Activated CD8-positive, alpha-beta memory T cell treated with anti-CD3 and anti-CD28 coated beads, Interleukin-2, amount 10 ng/mL, durations not matched to agents 7 days and 5 days (primary cell): ENCODE results near the gene ZNF283. TPM values are rescaled to one million over a fixed set of nuclear protein-coding genes. Genes with fewer than 3 reads are reported as not detected.
"Not testable (repeated sequence)": the region's sequence is repeated elsewhere in the genome, so short reads cannot be mapped to it uniquely, and the experiment has no call there.

ENCODE experiments used
- ATAC-seq: fragments of 150-1000 bp; cut with Tn5 transposase; one replicate; pipeline ENCODE4 v1.10.0; 2021; ENCODE audit warnings: moderate library complexity
- CTCF ChIA-PET: fragments of 350-600 bp; sonication (Branson Sonifier 250); formaldehyde crosslinking; loops from one replicate; lab custom pipeline; 2021; ENCODE audit warnings: antibody characterized with exemption; lab: Charles Lee
- DNase-seq: peaks from one replicate; pipeline ENCODE4 v3.0.0-alpha.2; 2020
- H3K27ac Mint-ChIP-seq: one replicate; pipeline ENCODE4 v1.8.0; 2021; ENCODE audit warnings: mild to moderate bottlenecking, mixed read lengths
- H3K27me3 Mint-ChIP-seq: one replicate; pipeline ENCODE4 v1.8.0; 2021; ENCODE audit warnings: mixed read lengths
- H3K36me3 Mint-ChIP-seq: one replicate; pipeline ENCODE4 v1.8.0; 2021; ENCODE audit warnings: mild to moderate bottlenecking, mixed read lengths
- H3K4me1 Mint-ChIP-seq: one replicate; pipeline ENCODE4 v1.8.0; 2021; ENCODE audit warnings: mixed read lengths
- H3K4me3 Mint-ChIP-seq: one replicate; pipeline ENCODE4 v1.8.0; 2021; ENCODE audit warnings: mild to moderate bottlenecking, moderate library complexity, mixed read lengths
- H3K9me3 Mint-ChIP-seq: one replicate; pipeline ENCODE4 v1.8.0; 2022; ENCODE audit warnings: low read depth, mixed read lengths
- total RNA-seq, 2 experiments: library from RNA; stranded (reverse); gene quantifications; one replicate each; pipeline ENCODE4 v1.2.3, GENCODE V29; 2021

Gene ZNF283
- total RNA-seq, 2 experiments from 2014 or later, result 5.2 to 6.5 TPM

DNA sequence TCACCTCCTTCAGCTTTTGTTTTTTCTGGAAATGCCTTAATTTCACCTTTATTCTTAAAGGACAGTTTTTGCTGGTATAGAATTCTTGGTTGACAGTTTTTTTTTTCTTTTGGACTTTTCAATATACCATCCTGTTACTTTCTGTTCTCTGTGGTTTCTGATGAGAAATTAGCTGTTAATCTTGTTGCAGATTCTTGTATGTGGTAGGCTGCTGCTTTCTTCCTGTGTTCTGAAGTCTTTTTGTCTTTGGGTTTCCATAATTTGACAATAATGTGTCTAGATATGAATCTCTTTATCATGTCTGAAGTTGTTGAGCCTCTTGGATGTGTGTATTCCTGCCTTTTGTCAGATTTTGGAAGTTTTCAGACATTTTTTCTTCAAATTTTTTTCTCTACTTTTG, 12.0 kb downstream of the ZNF283 start:
- ATAC-seq, result no peak
- Mint-ChIP-seq H3K9me3 (peaks cover 33% of the 10 kb centered on the region), H3K4me3 (no peak overlapping the region), H3K27ac (no peak overlapping the region), H3K36me3 (peaks cover 71% of the 10 kb centered on the region), H3K27me3 (no peaks in the 10 kb centered on the region), H3K4me1 (no peaks in the 10 kb centered on the region)
- CTCF ChIA-PET, result no interaction called here
- DNase-seq, result no peak

DNA sequence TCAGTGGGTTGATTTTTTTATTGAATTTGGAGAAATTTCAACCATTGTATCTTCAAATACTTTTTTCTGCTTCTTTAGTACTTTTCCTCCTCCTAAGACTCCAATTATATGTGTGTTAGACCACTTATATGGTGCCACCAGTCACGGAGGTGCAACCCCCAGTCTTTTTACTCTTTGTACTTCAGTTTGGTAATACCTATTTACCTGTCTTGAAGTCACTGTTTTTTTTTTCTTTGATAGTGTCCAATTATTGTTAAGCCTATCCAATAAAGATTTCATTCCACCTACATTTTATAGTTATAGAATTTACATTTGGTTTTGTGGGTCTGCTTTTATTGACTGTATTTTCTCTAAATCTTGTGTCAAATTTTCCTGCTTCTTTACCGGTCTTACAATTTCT, 14.9 kb downstream of the ZNF283 start:
- Mint-ChIP-seq H3K27me3 (no peaks in the 10 kb centered on the region), H3K27ac (no peak overlapping the region), H3K9me3 (peaks cover 42% of the 10 kb centered on the region), H3K36me3 (peaks cover 67% of the 10 kb centered on the region), H3K4me3 (no peak overlapping the region), H3K4me1 (no peaks in the 10 kb centered on the region)
- ATAC-seq (no peak), DNase-seq (no peak)
- CTCF ChIA-PET, result no interaction called here

DNA sequence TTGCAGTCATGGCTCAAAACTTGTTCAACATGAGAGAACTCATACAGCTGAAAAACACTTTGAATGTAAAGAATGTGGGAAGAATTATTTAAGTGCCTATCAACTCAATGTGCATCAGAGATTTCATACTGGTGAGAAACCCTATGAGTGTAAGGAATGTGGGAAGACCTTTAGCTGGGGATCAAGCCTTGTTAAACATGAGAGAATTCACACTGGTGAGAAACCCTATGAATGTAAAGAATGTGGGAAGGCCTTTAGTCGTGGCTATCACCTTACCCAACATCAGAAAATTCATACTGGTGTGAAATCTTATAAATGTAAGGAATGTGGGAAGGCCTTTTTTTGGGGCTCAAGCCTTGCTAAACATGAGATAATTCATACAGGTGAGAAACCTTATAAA, 20.1 kb downstream of the ZNF283 start:
- Mint-ChIP-seq H3K9me3 (peaks cover 48% of the 10 kb centered on the region), H3K4me1 (no peaks in the 10 kb centered on the region), H3K36me3 (peaks cover 41% of the 10 kb centered on the region), H3K4me3 (no peak overlapping the region), H3K27ac (no peak overlapping the region), H3K27me3 (no peaks in the 10 kb centered on the region)
- DNase-seq, result no peak
- CTCF ChIA-PET, result no interaction called here
- ATAC-seq, result no peak

DNA sequence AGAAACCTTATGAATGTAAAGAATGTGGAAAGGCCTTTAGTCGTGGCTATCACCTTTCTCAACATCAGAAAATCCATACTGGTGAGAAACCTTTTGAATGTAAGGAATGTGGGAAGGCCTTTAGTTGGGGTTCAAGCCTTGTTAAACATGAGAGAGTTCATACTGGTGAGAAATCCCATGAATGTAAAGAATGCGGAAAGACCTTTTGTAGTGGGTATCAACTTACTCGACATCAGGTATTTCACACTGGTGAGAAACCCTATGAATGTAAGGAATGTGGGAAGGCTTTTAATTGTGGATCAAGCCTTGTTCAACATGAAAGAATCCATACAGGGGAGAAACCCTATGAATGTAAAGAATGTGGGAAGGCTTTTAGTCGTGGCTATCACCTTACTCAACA, 20.8 kb downstream of the ZNF283 start:
- Mint-ChIP-seq H3K9me3 (peaks cover 51% of the 10 kb centered on the region), H3K4me1 (no peaks in the 10 kb centered on the region), H3K27me3 (no peaks in the 10 kb centered on the region), H3K4me3 (no peak overlapping the region), H3K27ac (no peak overlapping the region), H3K36me3 (peaks cover 37% of the 10 kb centered on the region)
- DNase-seq (no peak), ATAC-seq (no peak)
- CTCF ChIA-PET, result no interaction called here

DNA sequence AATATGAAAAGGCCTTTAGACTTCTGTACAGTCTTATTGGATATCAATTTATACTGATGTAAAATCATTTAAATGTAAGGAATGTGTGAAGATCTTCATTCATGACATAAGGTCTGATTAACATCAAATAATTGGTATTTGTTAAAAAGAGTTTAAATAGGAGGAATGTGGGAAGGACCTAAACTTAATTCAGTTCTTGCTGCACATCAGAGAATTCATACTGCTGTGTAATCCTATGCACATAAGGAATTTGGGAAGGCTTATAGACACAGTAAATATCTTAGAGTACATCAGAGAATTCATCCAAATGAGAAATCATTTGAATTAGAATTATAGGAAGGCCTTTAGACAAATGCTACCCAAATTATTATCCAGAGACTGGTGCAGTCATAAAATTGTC, 21.7 kb downstream of the ZNF283 start:
- Mint-ChIP-seq H3K36me3 (peaks cover 35% of the 10 kb centered on the region), H3K9me3 (peaks cover 52% of the 10 kb centered on the region), H3K4me3 (no peak overlapping the region), H3K27ac (no peak overlapping the region), H3K27me3 (no peaks in the 10 kb centered on the region), H3K4me1 (no peaks in the 10 kb centered on the region)
- DNase-seq (no peak), ATAC-seq (no peak)
- CTCF ChIA-PET, result no interaction called here

DNA sequence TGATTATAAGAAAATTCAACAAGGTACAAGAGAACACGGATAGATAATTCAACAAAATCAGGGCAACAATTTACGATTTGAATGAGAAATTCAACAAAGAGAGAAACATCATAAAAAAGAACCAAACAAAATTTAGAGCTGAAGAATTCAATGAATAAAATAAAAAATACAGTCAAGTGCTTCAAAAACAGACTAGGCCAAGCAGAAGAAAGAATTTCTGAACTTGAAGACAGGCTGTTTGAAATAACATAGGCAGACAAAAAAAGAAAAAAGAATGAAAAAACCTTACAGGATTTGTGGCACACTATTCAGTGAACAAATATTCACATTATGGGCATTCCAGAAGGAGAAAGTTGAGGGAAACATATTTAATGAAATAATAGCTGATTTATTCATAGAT, 31.1 kb downstream of the ZNF283 start:
- CTCF ChIA-PET, result no interaction called here
- ATAC-seq (no peak), DNase-seq (no peak)
- Mint-ChIP-seq H3K4me3 (no peak overlapping the region), H3K27ac (no peak overlapping the region), H3K27me3 (no peaks in the 10 kb centered on the region), H3K4me1 (no peaks in the 10 kb centered on the region), H3K36me3 (peaks cover 4% of the 10 kb centered on the region), H3K9me3 (peaks cover 32% of the 10 kb centered on the region)

DNA sequence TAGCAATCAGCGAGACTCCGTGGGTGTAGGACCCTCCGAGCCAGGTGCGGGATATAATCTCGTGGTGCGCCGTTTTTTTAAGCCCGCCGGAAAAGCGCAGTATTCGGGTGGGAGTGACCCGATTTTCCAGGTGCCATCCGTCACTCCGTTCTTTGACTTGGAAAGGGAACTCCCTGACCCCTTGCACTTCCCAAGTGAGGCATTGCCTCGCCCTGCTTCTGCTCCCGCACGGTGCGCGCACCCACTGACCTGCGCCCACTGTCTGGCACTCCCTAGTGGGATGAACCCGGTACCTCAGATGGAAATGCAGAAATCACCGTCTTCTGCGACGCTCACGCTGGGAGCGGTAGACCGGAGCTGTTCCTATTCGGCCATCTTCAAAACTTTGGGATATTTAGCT, 39.8 kb downstream of the ZNF283 start:
- CTCF ChIA-PET, DNase-seq, H3K27me3 Mint-ChIP-seq, ATAC-seq, H3K36me3 Mint-ChIP-seq, H3K4me3 Mint-ChIP-seq, H3K4me1 Mint-ChIP-seq, H3K27ac Mint-ChIP-seq: not testable (repeated sequence)
- peaks cover 20% of the 10 kb centered on the region for H3K9me3 Mint-ChIP-seq

DNA sequence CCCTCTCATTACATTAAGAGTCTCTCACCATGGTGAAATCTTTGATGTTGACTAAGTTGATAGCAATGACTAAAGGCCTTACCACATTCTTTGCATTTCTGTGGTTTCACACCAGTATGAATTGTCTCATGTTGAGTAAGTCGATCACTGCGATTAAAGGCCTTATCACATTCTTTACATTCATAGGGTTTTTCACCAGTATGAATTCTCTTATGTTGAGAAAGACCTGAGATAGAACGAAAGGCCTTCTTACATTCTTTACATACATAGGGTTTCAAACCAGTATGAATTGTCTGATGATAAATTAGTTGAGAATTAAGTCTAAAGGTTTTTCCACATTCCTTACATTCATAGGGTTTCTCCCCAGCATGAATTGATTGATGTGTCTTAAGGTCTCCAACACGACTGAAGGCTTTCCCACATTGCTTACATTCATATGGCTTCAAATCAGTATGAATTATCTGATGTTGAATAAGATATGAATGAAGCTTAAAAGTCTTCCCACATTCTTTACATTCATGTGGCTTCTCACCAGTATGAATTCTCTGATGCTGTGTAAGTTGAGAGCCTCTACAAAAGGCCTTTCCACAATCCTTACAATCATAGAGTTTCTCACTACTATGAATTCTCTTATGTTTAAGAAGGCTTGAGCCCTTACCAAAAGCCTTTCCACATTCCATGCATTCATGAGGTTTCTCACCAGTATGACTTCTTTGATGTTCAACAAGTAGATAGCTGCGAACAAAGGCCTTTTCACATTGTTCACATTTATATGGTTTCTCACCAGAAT, 45.6 kb downstream of the ZNF283 start:
- Mint-ChIP-seq H3K36me3 (peaks cover 17% of the 10 kb centered on the region), H3K9me3 (peaks cover 42% of the 10 kb centered on the region), H3K27ac (no peak overlapping the region), H3K4me3 (no peak overlapping the region), H3K27me3 (no peaks in the 10 kb centered on the region), H3K4me1 (no peaks in the 10 kb centered on the region)
- CTCF ChIA-PET, result no interaction called here
- ATAC-seq, result no peak
- DNase-seq, result no peak

- H3K27ac Mint-ChIP-seq, result no peak overlapping the region
- no peak overlapping the region for H3K4me3 Mint-ChIP-seq
- DNase-seq (no peak), ATAC-seq (no peak)
- peaks cover 46% of the 10 kb centered on the region for H3K9me3 Mint-ChIP-seq
- H3K36me3 Mint-ChIP-seq, result peaks cover 17% of the 10 kb centered on the region
- CTCF ChIA-PET, result no interaction called here
- no peaks in the 10 kb centered on the region for H3K4me1 Mint-ChIP-seq
- no peaks in the 10 kb centered on the region for H3K27me3 Mint-ChIP-seq
Measured at GRCh38 chr19:43880483-43880882, 53.4 kb downstream of the ZNF283 start.

- Mint-ChIP-seq H3K27ac (no peak within 1 kb of the TSS), H3K4me1 (no peaks in the 10 kb centered on the region), H3K36me3 (peaks cover 14% of the 10 kb centered on the region), H3K4me3 (no peak within 1 kb of the TSS), H3K9me3 (peaks cover 41% of the 10 kb centered on the region), H3K27me3 (no peaks in the 10 kb centered on the region)
- ATAC-seq, result no peak
- CTCF ChIA-PET, result no interaction called here
- no peak for DNase-seq
Measured at GRCh38 chr19:43883864-43884263, 56.7 kb downstream of the ZNF283 start, which contains the start of gene ZNF404. ZNF404 (minus strand) TSS chr19:43883964.

- H3K27me3 Mint-ChIP-seq, result no peaks in the 10 kb centered on the region
- H3K4me3 Mint-ChIP-seq, result no peak overlapping the region
- peaks cover 3% of the 10 kb centered on the region for H3K4me1 Mint-ChIP-seq
- CTCF ChIA-PET, result no interaction called here
- no peak overlapping the region for H3K27ac Mint-ChIP-seq
- peaks cover 24% of the 10 kb centered on the region for H3K9me3 Mint-ChIP-seq
- DNase-seq, result no peak
- no peak for ATAC-seq
- H3K36me3 Mint-ChIP-seq, result peaks cover 23% of the 10 kb centered on the region
Measured at GRCh38 chr19:43895727-43896308, 68.7 kb downstream of the ZNF283 start.

Other genes with a start within 250 kb of the ZNF283 start
- gene IRGQ, start 231.2 kb upstream of the ZNF283 start, total RNA-seq, result 10 to 100 TPM; 12.9 to 23.0 TPM
- 10 to 100 TPM; 18.6 to 21.3 TPM for gene ZNF576, start 230.7 kb upstream of the ZNF283 start, total RNA-seq
- gene SRRM5, start 215.2 kb upstream of the ZNF283 start, total RNA-seq, result under 1 TPM; 0.37 to 0.79 TPM
- gene ZNF428, start 207.7 kb upstream of the ZNF283 start, total RNA-seq, result 10 to 100 TPM; 23.0 to 23.2 TPM
- under 1 TPM; 0.09 to 0.12 TPM for gene CADM4, start 187.5 kb upstream of the ZNF283 start, total RNA-seq
- 10 to 100 TPM; 10.3 to 10.4 TPM for gene PLAUR, start 157.2 kb upstream of the ZNF283 start, total RNA-seq
- not detected for gene IRGC, start 111.2 kb upstream of the ZNF283 start, total RNA-seq
- 10 to 100 TPM; 62.3 to 74.7 TPM for gene SMG9, start 72.4 kb upstream of the ZNF283 start, total RNA-seq
- 10 to 100 TPM; 43.9 to 53.0 TPM for gene KCNN4, start 46.3 kb upstream of the ZNF283 start, total RNA-seq
- under 1 TPM; 0.40 to 0.58 TPM for gene LYPD5, start 24.9 kb upstream of the ZNF283 start, total RNA-seq
- 1 to 10 TPM in 1 of 2 experiments, under 1 TPM in 1; 0.89 to 1.7 TPM for gene ZNF404, start 56.6 kb downstream of the ZNF283 start, total RNA-seq
- gene ZNF45, start 108.0 kb downstream of the ZNF283 start, total RNA-seq, result 10 to 100 TPM; 17.1 to 17.9 TPM
- 1 to 10 TPM; 2.1 to 2.5 TPM for gene ZNF221, start 123.9 kb downstream of the ZNF283 start, total RNA-seq
- 1 to 10 TPM; 7.1 to 7.3 TPM for gene ZNF155, start 156.9 kb downstream of the ZNF283 start, total RNA-seq
- 1 to 10 TPM; 4.8 to 5.1 TPM for gene ZNF230, start 175.6 kb downstream of the ZNF283 start, total RNA-seq
- gene ZNF222, start 198.1 kb downstream of the ZNF283 start, total RNA-seq, result 1 to 10 TPM; 2.3 to 3.0 TPM
- under 1 TPM; 0.19 to 0.20 TPM for gene ZNF223, start 224.7 kb downstream of the ZNF283 start, total RNA-seq
- 1 to 10 TPM; 2.2 to 2.4 TPM for gene ZNF284, start 244.8 kb downstream of the ZNF283 start, total RNA-seq